Mesothelial cell of epicardium (in vitro differentiated cells): ENCODE measurements around the gene FAM204A. TPM values are rescaled to one million over a fixed set of nuclear protein-coding genes. Genes with fewer than 3 reads are reported as not detected.
A peak's percentile ranks its signal among the peaks of the same experiment; 100 is the strongest.

Experiments
- DNase-seq, 2 experiments: peaks; one replicate each; pipeline ENCODE4 v3.0.0; 2021; ENCODE audit warnings: low spot score in 2 of 2; ENCODE audit not compliant: unreplicated experiment in 2 of 2
- H3K27ac Mint-ChIP-seq: 2 replicates; pipeline ENCODE4 v1.8.0; 2021; ENCODE audit warnings: mixed read lengths
- H3K27me3 Mint-ChIP-seq: 2 replicates; pipeline ENCODE4 v1.8.0; 2021; ENCODE audit warnings: low read depth, mixed read lengths
- H3K36me3 Mint-ChIP-seq: 2 replicates; pipeline ENCODE4 v1.8.0; 2021; ENCODE audit warnings: mixed read lengths
- H3K4me1 Mint-ChIP-seq: 2 replicates; pipeline ENCODE4 v1.8.0; 2021; ENCODE audit warnings: mixed read lengths
- H3K4me3 Mint-ChIP-seq: 2 replicates; pipeline ENCODE4 v1.8.0; 2021; ENCODE audit warnings: mild to moderate bottlenecking, moderate library complexity, mixed read lengths
- H3K9me3 Mint-ChIP-seq: 2 replicates; pipeline ENCODE4 v1.8.0; 2021; ENCODE audit warnings: mixed read lengths
- CTCF ChIP-seq: fragments of 200-600 bp; sonication (generic); IDR thresholded peaks from one replicate; pipeline ENCODE4 v1.5.0; 2021; ENCODE audit warnings: antibody characterized with exemption; ENCODE audit not compliant: unreplicated experiment
- total RNA-seq: library from RNA; stranded (reverse); gene quantifications from 3 replicates; pipeline ENCODE4 v1.2.1, GENCODE V29; 2021

Gene FAM204A
- total RNA-seq, 1 donor from 2014 or later, result 54.6 TPM

GRCh38 chr10:118332236-118332635 is 9.9 kb downstream of the FAM204A start:
- Mint-ChIP-seq H3K9me3 (no peaks in the 10 kb centered on the region), H3K4me1 (peaks cover 23% of the 10 kb centered on the region), H3K27ac (peak overlapping the region; percentile 70), H3K27me3 (no peaks in the 10 kb centered on the region), H3K36me3 (peaks cover 31% of the 10 kb centered on the region), H3K4me3 (no peak overlapping the region)
- DNase-seq, result no peak
- no peak for TF ChIP-seq CTCF

- peaks cover 28% of the 10 kb centered on the region for H3K36me3 Mint-ChIP-seq
- H3K4me1 Mint-ChIP-seq, result peaks cover 23% of the 10 kb centered on the region
- H3K9me3 Mint-ChIP-seq, result no peaks in the 10 kb centered on the region
- no peaks in the 10 kb centered on the region for H3K27me3 Mint-ChIP-seq
- no peak overlapping the region for H3K4me3 Mint-ChIP-seq
- H3K27ac Mint-ChIP-seq, result no peak overlapping the region
- no peak for TF ChIP-seq CTCF
- no peak for DNase-seq
Measured at GRCh38 chr10:118330295-118331076, 11.6 kb downstream of the FAM204A start.

GRCh38 chr10:118324140-118324539 is 18.0 kb downstream of the FAM204A start:
- no peak for DNase-seq
- Mint-ChIP-seq H3K4me1 (no peaks in the 10 kb centered on the region), H3K27me3 (no peaks in the 10 kb centered on the region), H3K4me3 (no peak overlapping the region), H3K9me3 (no peaks in the 10 kb centered on the region), H3K27ac (no peak overlapping the region), H3K36me3 (peaks cover 42% of the 10 kb centered on the region)
- no peak for TF ChIP-seq CTCF

- Mint-ChIP-seq H3K4me3 (no peak overlapping the region), H3K4me1 (no peaks in the 10 kb centered on the region), H3K27me3 (no peaks in the 10 kb centered on the region), H3K36me3 (peaks cover 37% of the 10 kb centered on the region), H3K27ac (no peak overlapping the region), H3K9me3 (no peaks in the 10 kb centered on the region)
- no peak for DNase-seq
- TF ChIP-seq CTCF, result no peak
Measured at GRCh38 chr10:118321724-118322575, 20.2 kb downstream of the FAM204A start.

GRCh38 chr10:118315629-118316028 is 26.5 kb downstream of the FAM204A start:
- Mint-ChIP-seq H3K36me3 (peaks cover 33% of the 10 kb centered on the region), H3K27me3 (peaks cover 8% of the 10 kb centered on the region), H3K9me3 (no peaks in the 10 kb centered on the region), H3K4me3 (no peak overlapping the region), H3K4me1 (peaks cover 26% of the 10 kb centered on the region), H3K27ac (no peak overlapping the region)
- no peak for DNase-seq
- no peak for TF ChIP-seq CTCF
